HG02973 (cell line): ENCODE measurements around the gene PRKCE.

ENCODE experiments used
- ATAC-seq: cut with Tn5 transposase; IDR thresholded peaks from one replicate; pipeline ENCODE4 v1.9.1; 2021; ENCODE audit warnings: moderate library complexity; ENCODE audit not compliant: unreplicated experiment

The PRKCE gene

DNA sequence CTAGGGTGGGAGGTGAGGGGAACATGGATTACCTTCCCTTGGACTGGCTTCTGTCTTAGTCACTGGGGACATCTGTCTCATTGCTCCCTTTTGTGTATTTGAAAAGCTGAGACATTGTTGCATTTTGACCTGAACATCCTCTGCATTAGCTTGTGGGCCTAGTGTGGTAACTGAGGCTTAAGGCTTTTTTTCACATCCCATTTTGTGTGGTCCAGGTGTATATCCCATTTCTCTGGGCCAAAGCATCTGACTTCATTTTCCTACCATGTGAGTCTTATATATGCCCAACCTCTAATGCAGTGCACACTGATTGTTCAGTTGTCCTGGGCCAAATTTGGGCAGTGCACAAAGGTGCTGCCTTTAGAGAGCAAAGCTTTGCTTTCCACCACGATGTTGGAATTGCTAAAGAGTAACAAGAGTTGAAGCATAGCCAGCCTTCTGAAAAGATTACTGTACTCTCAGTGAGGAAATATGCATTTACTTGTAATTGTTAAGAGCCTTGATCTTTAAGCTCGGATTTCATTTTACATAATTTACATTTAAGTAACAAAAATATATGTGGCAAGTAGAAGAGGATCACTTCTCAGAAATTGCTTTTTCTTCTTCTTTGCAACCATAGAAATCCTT is 13.3 kb downstream of the PRKCE start:
- no peak for ATAC-seq

DNA sequence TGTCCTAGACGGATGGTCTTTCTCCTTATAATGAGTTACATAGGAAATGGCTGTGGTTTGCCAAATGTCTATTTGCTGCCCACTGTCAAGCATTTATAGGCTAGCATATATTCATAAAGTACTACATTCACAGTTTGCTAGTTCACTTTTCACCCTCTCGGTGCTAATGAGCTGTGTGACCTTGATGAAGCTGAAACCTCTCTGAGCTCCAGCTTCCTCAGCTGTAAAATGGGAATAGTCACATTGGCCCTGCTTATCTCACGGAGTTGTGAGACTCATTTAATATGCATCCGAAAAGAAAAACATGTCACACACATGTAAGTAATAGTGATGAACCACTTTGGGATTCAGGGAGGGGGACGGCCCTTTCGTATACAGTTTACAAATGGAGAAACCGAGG is 17.0 kb downstream of the PRKCE start:
- ATAC-seq: no peak

DNA sequence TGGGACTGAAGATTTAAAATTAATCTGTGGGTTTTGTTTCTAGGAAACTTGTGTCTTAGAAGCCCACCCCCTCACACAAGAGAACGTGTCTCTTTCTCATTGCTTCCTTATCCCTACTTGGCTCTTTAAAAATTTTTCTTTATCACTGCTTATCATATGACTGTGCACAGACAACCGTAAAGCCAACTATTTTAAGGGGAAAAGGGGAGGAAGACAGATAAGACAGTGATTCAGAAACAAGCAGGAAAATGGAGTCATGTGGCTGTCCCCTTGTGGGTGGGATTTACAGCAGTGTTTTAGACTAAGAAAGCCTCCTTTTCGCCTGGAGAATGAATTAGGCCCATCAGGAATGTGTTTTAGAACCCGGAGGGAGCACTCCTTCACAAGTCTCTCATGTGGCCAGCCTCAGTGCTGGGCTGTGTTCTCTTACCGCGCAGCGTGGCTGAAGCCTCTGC is 17.6 kb downstream of the PRKCE start:
- ATAC-seq: no peak

DNA sequence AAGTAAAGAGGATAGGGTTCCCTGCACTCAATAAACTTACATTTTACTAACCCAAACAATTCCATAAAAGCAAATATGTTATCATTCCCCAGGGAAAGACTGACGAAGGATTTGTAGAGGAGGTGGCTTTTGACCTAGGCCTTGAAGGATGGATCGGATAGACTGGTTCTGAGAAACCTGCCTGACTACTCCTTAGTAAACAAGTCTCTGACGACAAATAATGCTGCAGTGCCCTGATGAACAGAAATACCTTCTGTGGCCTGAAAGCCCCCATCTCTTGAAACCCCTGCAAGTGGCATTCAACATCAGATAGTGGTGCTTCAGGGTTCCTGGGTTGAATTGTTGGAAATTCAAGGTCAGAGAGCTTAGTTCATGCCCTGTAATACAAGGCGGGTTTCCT is 19.2 kb downstream of the PRKCE start:
- no peak for ATAC-seq

DNA sequence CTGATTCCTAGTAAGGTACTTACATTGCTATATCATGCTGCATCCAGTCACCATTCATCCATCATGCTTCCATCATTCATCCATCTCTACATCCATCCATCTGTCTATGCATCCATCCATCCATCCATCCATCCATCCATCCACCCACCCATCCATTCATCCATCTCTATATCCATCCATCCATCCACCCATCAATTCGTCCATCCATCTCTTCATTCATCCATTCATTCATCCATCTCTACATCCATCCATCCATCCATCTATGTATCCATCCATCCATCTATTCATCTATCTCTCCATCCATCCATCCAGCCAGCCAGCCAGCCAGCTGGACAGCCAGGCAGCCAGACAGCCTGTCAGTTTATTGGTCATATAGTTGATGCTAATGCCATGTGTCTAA is 20.7 kb downstream of the PRKCE start:
- ATAC-seq: no peak

DNA sequence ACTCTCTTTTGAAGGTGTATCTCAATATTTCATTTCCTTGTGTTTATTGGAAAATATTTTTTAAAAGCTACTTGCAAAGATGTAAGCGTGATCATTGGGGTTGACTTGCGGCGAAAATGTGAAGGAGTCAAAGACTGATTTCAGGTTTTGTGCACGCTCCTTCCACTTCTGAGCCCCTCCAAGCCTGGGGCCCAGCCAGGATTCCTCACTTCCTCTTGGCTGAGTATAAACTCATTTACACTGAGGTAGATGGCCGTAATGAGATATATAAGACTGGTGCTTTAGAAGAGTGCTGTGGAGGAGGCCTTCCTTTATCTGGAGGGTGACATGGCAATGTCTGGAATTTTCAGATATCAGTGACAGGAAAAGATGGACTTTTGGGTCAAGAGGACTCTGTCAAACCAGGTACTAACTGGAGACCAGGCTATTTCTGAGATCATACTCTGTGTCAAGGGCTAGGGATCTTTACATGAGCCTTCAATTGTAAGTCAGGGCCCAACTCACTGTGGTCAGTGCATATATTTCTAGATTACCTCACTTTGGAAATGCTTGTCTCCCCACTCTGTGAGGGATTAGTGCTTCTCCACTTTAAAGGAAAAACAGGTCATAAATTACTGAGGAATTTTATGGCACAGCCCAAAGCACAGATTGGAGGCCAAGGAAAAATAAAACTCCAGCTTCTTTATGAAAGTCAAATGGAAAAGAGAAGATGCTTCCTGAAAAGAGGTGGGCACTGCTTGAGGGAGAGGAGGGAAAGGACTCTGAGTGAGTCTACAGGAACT is 22.8 kb downstream of the PRKCE start:
- no peak for ATAC-seq

DNA sequence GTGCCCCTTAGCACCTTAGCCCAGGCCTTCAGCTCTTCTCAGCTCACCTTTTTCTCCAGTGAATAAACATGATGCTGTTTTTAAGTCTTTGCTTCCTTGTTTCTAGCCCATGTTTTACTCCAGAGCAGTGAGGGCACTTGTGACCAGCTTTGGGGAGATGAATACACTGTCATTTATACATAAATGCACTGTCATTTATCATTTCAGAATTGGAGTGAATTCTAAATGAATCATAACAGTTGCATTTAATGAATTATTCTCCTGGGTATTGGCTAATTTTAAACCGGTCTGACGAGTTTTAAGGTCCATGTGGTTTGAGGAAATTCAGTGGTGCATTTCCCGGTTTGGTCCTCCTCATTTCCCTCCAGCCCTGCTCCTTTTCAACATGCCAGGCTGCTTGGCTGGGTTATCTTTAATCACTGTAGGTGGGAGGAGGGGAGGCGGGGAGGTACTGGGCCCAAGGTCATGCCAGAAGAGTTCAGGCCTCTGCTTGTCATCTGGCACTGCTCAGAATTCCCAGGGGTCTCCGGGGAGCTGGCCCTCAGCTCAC is 23.9 kb downstream of the PRKCE start:
- ATAC-seq: no peak

DNA sequence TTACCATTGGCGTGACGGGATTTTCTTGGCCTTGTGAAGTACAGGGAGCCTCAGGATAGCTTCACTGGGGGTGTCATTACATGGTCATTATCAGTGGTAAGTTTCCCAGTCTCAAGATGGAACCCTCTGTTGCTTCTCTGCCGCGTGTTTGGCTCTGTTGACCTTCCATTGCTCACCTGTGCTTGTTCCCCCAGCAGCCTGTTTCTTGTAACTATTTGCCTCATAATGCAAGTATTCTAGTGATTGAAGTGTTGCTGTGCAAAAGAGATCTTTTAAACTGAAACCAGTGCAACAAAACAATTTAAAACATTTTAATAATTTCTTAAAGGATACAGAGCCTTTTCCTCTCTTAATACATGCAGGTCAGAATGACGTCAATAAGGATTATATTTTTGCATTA is 24.6 kb downstream of the PRKCE start:
- ATAC-seq: no peak

DNA sequence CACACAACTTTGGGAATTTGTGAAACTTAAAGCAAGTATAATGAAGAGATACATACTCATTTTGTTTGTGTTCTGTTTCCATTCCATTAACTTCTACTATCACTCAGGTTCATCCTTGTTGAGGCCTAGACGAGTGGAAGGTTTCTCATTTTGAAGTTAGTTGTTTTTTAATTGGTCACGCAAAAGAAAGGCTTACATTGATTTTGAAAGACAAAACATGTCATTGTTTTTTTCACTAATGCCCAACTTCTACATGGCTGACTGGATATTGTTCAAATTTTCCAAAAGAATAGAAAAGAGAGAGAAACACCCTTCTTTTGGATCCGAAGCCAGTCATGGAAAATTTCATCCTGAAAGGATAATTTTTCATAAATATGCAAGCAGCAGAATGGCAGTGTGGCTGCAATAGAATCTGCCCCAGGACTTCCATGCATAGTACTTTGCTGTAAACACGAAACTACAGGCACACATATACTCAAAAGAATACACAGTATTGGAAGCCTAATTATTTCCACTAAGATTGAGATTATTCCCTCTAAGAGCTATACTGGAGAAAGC is 27.4 kb downstream of the PRKCE start:
- ATAC-seq: no peak

DNA sequence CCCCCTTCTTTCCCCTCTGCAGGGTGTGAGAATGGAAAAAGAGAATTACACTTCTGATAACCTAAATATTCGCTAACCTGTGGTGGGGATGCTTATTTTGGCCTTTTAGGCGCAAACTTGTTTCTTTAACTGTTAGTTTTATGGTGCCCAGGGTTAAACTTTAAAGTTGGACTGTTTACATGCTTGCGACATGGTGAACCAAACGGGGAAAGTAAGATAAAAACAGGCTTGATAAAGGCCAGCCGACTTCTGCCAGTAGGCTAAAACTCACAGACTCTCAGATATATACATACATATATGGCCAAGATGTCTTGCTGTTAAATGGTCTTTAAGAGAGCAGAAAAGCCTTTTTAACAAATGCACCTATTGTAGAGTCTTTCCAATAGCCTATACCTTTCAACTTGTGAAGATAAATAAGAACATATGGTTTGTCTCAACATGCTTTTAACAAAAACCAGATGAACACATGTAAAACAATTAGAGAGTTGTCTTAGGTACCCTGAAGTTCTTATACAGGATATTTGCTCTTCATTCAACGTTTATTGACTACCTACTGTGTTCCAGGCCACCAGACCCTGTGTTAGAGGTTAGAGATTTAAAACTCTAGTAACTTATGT is 29.0 kb downstream of the PRKCE start:
- no peak for ATAC-seq

DNA sequence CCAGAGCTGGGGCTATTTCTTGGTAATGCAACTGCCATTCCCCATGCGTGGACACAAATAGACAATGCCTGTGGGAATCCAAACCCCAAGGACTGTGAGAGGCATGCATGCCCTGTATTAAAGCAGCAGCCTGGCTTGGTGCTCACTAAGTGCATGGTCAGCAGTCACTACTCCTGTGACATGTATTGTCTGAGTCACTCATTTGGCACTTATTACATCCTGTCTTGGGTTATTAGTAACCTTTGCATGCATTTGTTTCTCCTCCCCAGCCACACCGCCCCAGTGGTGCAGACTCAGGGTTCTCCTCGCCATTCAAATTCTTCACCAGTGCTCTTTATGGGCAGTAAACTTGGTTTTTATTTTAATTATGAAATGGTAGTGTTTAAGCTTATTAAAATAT is 30.2 kb downstream of the PRKCE start:
- peak; percentile 82 for ATAC-seq

DNA sequence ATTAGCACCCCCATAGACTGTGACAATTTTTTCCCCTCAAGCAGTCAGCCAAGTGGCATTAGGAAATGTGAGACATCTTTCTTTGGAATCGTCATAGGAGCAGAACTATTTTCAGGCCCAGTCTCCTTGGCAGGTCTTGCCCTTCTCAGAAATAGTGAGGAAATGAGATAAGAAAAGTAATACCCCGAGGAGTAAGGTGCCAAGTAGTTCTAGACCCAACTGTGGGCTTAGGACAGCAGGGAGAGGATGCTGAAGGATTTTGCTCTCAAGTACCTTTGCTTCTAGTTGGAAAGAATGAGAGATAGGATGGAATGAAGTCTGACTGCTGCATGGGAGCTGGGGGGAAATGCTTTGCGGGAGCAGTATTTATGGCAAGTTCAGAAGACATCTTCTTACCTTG is 31.8 kb downstream of the PRKCE start:
- no peak for ATAC-seq

DNA sequence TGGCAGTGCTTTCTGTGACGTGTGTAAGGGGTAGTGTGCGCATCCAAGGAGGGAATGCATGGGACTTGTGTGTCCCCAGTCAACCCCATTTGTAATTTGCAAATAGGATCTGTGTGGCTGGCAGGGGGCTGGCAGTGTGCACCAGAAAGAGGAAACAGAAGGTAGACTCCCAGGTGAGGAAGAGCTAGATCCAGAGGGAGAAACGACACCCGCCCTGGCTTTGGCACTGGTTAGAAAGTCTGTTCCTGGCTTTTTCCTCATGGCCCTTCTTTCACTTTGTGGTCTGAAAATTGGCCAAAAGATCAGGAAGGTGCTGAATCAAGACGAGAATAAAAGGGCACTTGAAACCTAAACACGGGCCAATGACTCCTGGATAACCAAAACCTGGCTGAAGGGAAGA is 33.3 kb downstream of the PRKCE start:
- no peak for ATAC-seq

DNA sequence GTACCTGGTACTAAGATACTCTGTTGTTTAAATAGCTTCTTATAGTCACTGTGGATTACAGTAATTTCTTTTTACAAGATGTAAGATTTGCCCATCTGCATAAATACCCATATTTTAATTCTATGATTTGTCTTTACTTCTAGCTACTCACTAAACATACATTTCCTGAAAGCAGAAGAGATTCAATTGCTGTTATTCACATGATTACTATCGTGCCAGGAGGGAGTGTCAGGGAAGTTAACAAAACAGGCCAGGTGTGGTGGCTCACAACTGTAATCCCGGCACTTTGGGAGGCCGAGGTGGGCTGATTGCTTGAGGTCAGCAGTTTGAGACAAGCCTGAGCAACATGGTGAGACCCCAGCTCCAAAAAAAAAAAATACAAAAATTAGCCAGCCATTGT is 33.8 kb downstream of the PRKCE start:
- no peak for ATAC-seq

DNA sequence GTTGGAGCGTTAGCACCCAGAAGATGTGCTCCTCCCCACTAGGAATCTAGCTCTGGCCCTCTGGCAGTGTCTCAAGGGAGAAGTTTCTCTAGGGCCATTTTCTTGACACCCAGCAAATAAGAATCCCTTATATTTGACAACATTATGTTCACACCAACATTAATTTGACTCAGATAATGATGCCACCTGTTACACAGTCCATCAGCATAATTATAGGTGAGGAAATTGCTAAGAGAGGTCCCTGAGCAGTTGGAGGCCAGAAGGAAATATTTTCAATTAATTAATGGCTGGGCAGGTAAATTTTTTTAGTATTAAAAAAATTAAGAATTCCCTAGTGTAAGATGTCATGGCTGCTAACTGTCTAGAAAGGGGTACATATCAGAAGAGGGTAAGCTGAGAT is 36.5 kb downstream of the PRKCE start:
- no peak for ATAC-seq

DNA sequence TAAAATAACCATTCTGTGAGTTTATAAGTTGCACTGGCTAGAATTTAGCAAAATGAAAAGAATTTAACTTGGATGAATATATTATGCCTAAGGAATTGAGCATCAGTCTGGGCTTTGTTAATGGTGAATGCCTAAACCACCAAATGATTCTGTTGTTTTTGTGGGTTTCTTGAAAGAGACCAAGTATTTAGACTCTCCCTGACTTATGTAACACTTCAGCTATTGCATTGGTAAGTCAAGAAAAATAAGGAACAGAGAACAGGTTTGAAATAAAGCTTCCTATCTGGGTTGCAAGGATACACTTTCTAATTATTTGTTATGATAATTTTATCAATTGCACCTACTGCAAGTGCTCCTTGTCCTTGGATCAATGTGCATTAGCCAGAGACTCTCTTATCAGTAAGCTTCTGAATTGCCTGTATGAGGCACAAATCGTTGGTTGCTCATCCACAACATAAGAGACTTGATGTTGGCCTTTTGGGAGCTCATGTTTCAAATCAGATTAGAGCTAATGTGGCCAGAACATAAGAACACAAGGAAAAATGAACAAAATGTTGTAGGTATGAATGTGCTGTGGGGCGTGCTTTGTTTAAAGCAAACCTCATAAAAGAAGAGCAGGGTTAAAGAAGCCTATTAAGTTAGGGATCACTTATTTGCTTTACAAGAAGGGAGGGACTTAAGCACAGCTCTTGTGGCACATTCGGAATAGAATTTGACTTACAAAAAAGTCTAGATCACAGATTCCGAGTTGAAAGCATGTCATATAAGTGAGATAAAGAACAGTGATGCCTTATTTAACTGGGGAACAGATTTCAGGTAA is 37.2 kb downstream of the PRKCE start:
- no peak for ATAC-seq

DNA sequence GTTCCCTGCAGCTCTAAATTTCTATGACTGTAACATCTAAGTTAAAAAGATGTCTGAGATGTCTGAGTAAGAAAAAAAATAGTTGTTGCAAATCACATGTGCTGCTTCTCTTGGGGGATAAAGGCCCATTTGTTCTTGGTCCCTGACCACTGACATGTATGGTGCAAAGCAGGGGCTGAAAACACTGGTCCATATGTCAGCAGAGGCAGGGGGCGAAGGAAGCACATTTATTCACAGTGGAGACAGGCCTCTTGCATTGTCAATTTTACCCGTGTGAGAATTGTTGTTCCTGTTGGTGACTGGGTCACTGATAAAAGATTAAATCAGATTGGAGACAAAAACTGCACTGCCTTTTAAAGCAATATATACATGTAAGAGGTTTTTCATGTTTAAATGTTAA is 38.8 kb downstream of the PRKCE start:
- no peak for ATAC-seq

DNA sequence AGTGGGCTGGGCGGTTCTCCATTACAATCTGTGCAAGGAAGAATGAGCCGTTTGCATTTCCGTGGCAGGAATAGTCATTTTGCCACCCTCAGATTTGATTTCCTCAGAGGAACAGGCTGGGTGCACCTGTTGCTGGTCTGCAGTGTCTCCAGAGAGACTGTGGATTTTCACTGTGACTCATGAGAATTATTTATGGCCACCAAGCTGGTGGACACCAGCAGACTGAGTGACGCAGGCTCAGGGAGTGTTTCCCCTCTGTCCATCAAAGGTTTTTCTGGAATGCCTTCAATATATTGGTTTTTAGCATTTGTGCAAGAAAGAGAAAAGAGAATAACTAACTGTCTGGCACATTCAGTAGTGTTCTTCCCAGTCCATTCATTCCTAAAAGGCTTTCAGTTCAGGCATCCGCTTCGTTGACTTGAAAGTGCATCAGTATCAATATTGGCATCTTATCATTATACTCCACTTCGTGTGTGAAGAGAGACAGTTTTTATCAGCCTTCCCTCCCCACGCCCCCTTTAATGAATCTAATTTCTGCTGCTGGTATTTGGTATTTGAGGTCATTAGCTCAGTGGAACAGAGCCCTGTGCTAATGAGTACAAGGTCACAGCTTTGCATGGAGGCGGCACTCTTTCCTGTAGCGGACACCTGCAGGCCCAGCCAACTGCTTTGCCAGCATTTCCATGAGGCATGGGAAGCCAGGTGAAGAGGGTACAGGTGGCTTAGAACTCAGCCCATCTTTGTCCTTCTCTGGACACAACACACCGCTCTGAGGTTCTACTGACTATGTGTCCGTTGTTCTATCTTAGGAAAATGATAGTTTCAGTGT is 39.9 kb downstream of the PRKCE start:
- ATAC-seq: peak; percentile 61

DNA sequence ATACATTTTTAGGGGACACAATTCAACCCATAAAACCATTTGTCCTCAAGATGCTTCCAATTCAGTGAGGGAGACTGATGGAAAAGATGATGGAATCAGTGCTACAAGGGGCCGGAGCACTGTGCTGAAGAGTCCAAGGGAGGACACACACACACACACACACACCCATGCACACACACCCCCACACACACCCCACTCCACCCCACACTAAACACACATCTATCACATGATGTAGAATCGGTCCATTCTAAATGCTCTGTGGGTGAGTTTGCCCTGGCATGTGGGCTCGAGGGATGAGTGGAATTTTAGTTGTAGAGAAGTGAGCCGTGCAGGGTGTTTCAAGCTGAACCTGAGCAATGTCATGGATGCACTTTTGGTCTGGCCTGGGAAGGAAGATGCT is 41.1 kb downstream of the PRKCE start:
- no peak for ATAC-seq

DNA sequence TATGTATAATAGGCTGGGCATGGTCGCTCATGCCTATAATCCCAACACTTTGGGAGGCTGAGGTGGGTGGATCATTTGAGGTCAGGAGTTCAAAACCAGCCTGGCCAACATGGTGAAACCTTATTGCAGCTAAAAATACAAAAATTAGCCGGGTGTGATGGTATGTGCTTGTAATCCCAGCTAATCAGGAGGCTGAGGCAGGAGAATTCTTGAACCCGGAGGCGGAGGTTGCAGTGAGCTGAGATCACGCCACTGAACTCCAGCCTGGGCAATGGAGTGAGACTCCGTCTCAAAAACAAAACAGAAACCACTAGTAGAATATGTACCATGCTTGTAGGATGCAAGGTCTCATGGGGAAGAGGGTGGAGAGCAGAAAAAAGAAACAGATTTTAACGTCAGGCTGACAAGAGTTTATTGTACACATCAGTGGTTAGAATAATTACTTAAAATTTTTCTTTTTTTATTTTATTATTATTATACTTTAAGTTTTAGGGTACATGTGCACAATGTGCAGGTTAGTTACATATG is 44.1 kb downstream of the PRKCE start:
- peak; percentile 41 for ATAC-seq
